Aorta (tissue), 5 donors: Measurements from ENCODE around the gene NAP1L1. TPM values are rescaled to one million over a fixed set of nuclear protein-coding genes. Genes with fewer than 3 reads are reported as not detected.

Source experiments
- ATAC-seq: fragments of 200-7000 bp; cut with Tn5 transposase; one replicate; pipeline ENCODE4 v1.9.1; 2022; ENCODE audit warnings: moderate library complexity; ENCODE audit not compliant: low FRiP score
- DNase-seq, 2 donors: peaks; one replicate each; pipeline ENCODE4 v3.0.0-alpha.2; 2020
- H3K27ac ChIP-seq, 2 donors: one replicate each; pipeline ENCODE4 v1.5.1; 2013; ENCODE audit warnings: low read length in 2 of 2, mild to moderate bottlenecking in 2 of 2, moderate library complexity in 2 of 2, control low read depth in 1 of 2, inconsistent platforms in 1 of 2, low read depth in 1 of 2
- H3K27me3 ChIP-seq, 2 donors: one replicate each; pipeline ENCODE4 v1.6.1; 2013; ENCODE audit warnings: control low read depth in 1 of 2, low read length in 1 of 2, mild to moderate bottlenecking in 1 of 2, moderate library complexity in 1 of 2; ENCODE audit not compliant: insufficient read depth in 2 of 2, control insufficient read depth in 1 of 2
- H3K36me3 ChIP-seq, 2 donors: one replicate each; pipeline ENCODE4 v1.6.1; 2013; ENCODE audit warnings: control low read depth in 1 of 2, low read length in 1 of 2, mild to moderate bottlenecking in 1 of 2; ENCODE audit not compliant: insufficient read depth in 2 of 2, control insufficient read depth in 1 of 2
- H3K4me1 ChIP-seq, 2 donors: one replicate each; pipeline ENCODE4 v1.6.1; 2013; ENCODE audit warnings: low read length in 2 of 2, control low read depth in 1 of 2, mild to moderate bottlenecking in 1 of 2, moderate library complexity in 1 of 2; ENCODE audit not compliant: insufficient read depth in 2 of 2, control insufficient read depth in 1 of 2
- H3K4me3 ChIP-seq, 2 donors: one replicate each; pipeline ENCODE4 v1.5.1; 2013; ENCODE audit warnings: low read length in 2 of 2, control low read depth in 1 of 2, mild to moderate bottlenecking in 1 of 2
- H3K9me3 ChIP-seq: one replicate; pipeline ENCODE4 v1.6.1; 2013; ENCODE audit warnings: mild to moderate bottlenecking, low read length; ENCODE audit not compliant: control insufficient read depth
- WGBS, 2 donors: extraction: QIAGEN DNeasy Blood & Tissue Kit; methylation state at CpG; one replicate each; pipeline ENCODE4 v1.1.7; 2013; 5-methylcytosine and 5-hydroxymethylcytosine counted together
- intact Hi-C, 2 donors: fragments of 100-400 bp; cut with DNase I; formaldehyde crosslinking; loops; one replicate each; pipeline versions ENCODE4 v1.14.2 to v1.15.0; 2022
- polyA plus RNA-seq, 2 donors: library from polyadenylated mRNA; stranded (reverse); fragments of 200-250 nt; gene quantifications; one replicate each; pipeline ENCODE4 v1.2.3, GENCODE V29; 2013
- total RNA-seq, 2 donors: library from RNA; stranded (reverse); fragmentation: NEBNext Ultra II Directional; extraction: Animal tissue kit (Norgen Biotek cat#: 25700); gene quantifications; one replicate each; pipeline ENCODE4 v1.2.1, GENCODE V29; 2021
- donor health status: healthy with polysubstance abuse.
- donor health status: Bipolar disorder and iron deficiency.
- donor health status: DM: no; HTN: no; CAD: no.
- donor health status: DM: no; HTN: no; CAD: no.
- donor health status: DM: yes; HTN: yes; CAD: no.

NAP1L1 gene
- total and polyA plus RNA-seq, 4 donors: 312 to 668 (median 346) TPM

- H3K36me3 ChIP-seq: peaks cover 0 to 2% of the 10 kb centered on the region in 2 donors
- ATAC-seq (no peak), DNase-seq (no peak)
- H3K27me3 ChIP-seq: no peaks in the 10 kb centered on the region
- H3K4me1 ChIP-seq: no peaks in the 10 kb centered on the region
- no peak overlapping the region for H3K4me3 ChIP-seq
- intact Hi-C loops: loop anchor here in 1 of 2 donors (10.0 kb wide), 4 partner anchors 253 to 703 kb away; partner anchors contain the start of genes CAPS2 and GLIPR1L1
- no peak overlapping the region for H3K27ac ChIP-seq
- no peaks in the 10 kb centered on the region for H3K9me3 ChIP-seq
- 34 to 41% methylated on average over 2 of the region's 2 CpGs for WGBS, 2 donors
Measured at GRCh38 chr12:76038176-76038575, 46.3 kb downstream of the NAP1L1 start.

- Histone ChIP-seq H3K9me3 (no peaks in the 10 kb centered on the region), H3K4me1 (no peaks in the 10 kb centered on the region), H3K27ac (no peak overlapping the region), H3K4me3 (no peak overlapping the region), H3K27me3 (no peaks in the 10 kb centered on the region), H3K36me3 (no peaks in the 10 kb centered on the region)
- no peak for DNase-seq
- intact Hi-C loops: loop anchor here (2.0 to 10.0 kb wide), 5 partner anchors 253 to 703 kb away; partner anchors contain the start of genes CAPS2 (in 1 of the 2) and GLIPR1L1 (in 1 of the 2)
- ATAC-seq: peak; percentile 87
- WGBS, 2 donors: 25 to 26% methylated on average over 13 of the region's 13 CpGs
Measured at GRCh38 chr12:76037130-76038103, 47.1 kb downstream of the NAP1L1 start.

GRCh38 chr12:76035045-76035444 lies 49.4 kb downstream of the NAP1L1 start:
- H3K27ac ChIP-seq: no peak overlapping the region
- no peak for DNase-seq
- 67 to 75% methylated on average over 3 of the region's 3 CpGs for WGBS, 2 donors
- H3K36me3 ChIP-seq: no peaks in the 10 kb centered on the region
- no peak overlapping the region for H3K4me3 ChIP-seq
- intact Hi-C loops: loop anchor here in 1 of 2 donors (10.0 kb wide), 4 partner anchors 250 to 700 kb away; partner anchors contain the start of genes CAPS2 and GLIPR1L1
- ATAC-seq: no peak
- H3K4me1 ChIP-seq: no peaks in the 10 kb centered on the region
- no peaks in the 10 kb centered on the region for H3K9me3 ChIP-seq
- H3K27me3 ChIP-seq: no peaks in the 10 kb centered on the region

GRCh38 chr12:76033081-76034011 lies 51.1 kb downstream of the NAP1L1 start:
- Histone ChIP-seq H3K36me3 (no peaks in the 10 kb centered on the region), H3K27me3 (no peaks in the 10 kb centered on the region), H3K9me3 (no peaks in the 10 kb centered on the region), H3K4me3 (no peak overlapping the region), H3K4me1 (no peaks in the 10 kb centered on the region), H3K27ac (peak overlapping the region in 1 of 2 donors; percentile 8)
- WGBS, 2 donors: 89 to 93% methylated on average over 5 of the region's 5 CpGs
- ATAC-seq (no peak), DNase-seq (no peak)
- intact Hi-C loops: loop anchor here (2.0 to 10.0 kb wide), 7 partner anchors 56 to 699 kb away; partner anchors contain the start of genes CAPS2 (in 1 of the 2), GLIPR1L1 (in 1 of the 2) and KRR1 (in 1 of the 2)

GRCh38 chr12:76032043-76032981 lies 52.2 kb downstream of the NAP1L1 start:
- Histone ChIP-seq H3K36me3 (no peaks in the 10 kb centered on the region), H3K4me1 (no peaks in the 10 kb centered on the region), H3K27me3 (no peaks in the 10 kb centered on the region), H3K27ac (peak overlapping the region; percentile 45 to 87), H3K9me3 (no peaks in the 10 kb centered on the region), H3K4me3 (peak overlapping the region; percentile 7 to 73)
- ATAC-seq (peak; percentile 73), DNase-seq (peak; percentile 62 to 88)
- 12 to 13% methylated on average over 58 of the region's 58 CpGs for whole genome bisulfite sequencing, 2 donors
- intact Hi-C loops: loop anchor here (2.0 to 10.0 kb wide), 7 partner anchors 55 to 698 kb away; partner anchors contain the start of genes CAPS2 (in 1 of the 2), GLIPR1L1 (in 1 of the 2) and KRR1 (in 1 of the 2)

- no peaks in the 10 kb centered on the region for H3K4me1 ChIP-seq
- H3K9me3 ChIP-seq: no peaks in the 10 kb centered on the region
- no peaks in the 10 kb centered on the region for H3K27me3 ChIP-seq
- no peaks in the 10 kb centered on the region for H3K36me3 ChIP-seq
- H3K4me3 ChIP-seq: peak within 1 kb of the TSS; percentile 7 to 73
- intact Hi-C loops: loop anchor here (2.0 to 10.0 kb wide), 8 partner anchors 54 to 697 kb away; partner anchors contain the start of genes CAPS2 (in 1 of the 2), GLIPR1L1 (in 1 of the 2) and KRR1 (in 1 of the 2)
- DNase-seq: peak; percentile 97 to 98
- 0 to 1% methylated on average over 61 to 67 of the region's 67 CpGs for WGBS, 2 donors
- H3K27ac ChIP-seq: peak within 1 kb of the TSS; percentile 55 to 87
- peak; percentile 95 for ATAC-seq
Measured at GRCh38 chr12:76031414-76032042, 53.0 kb downstream of the NAP1L1 start, which contains the start of gene PHLDA1. PHLDA1 (minus strand) TSS chr12:76031776.

- H3K4me3 ChIP-seq: peak overlapping the region; percentile 7 to 73
- no peak for ATAC-seq
- H3K9me3 ChIP-seq: no peaks in the 10 kb centered on the region
- no peaks in the 10 kb centered on the region for H3K27me3 ChIP-seq
- no peaks in the 10 kb centered on the region for H3K36me3 ChIP-seq
- 0% methylated on average over 26 of the region's 26 CpGs for WGBS, 2 donors
- peak in 1 of 2 donors; percentile 80 for DNase-seq
- H3K4me1 ChIP-seq: no peaks in the 10 kb centered on the region
- peak overlapping the region; percentile 55 to 74 for H3K27ac ChIP-seq
- intact Hi-C loops: loop anchor here (2.0 to 10.0 kb wide), 7 partner anchors 54 to 696 kb away; partner anchors contain the start of genes CAPS2 (in 1 of the 2), GLIPR1L1 (in 1 of the 2) and KRR1 (in 1 of the 2)
Measured at GRCh38 chr12:76031081-76031413, 53.4 kb downstream of the NAP1L1 start.
